PC-9 (cell line): ENCODE data around the gene SF3A2. TPM values are rescaled to one million over a fixed set of nuclear protein-coding genes. Genes with fewer than 3 reads are reported as not detected.

Experiments used
- BruUV-seq: library from RNA; stranded (reverse); fragments of 400-500 nt; replicated peaks from 2 replicates; lab custom pipeline; 2021; lab: Mats Ljungman, UMichigan
- CTCF ChIA-PET: fragments of 300-600 bp; sonication (Branson Sonifier 250); formaldehyde crosslinking; loops from one replicate; lab custom pipeline; 2022; ENCODE audit warnings: antibody characterized with exemption; lab: Charles Lee
- POLR2A ChIA-PET: fragments of 300-600 bp; sonication (Branson Sonifier 250); formaldehyde crosslinking; loops from one replicate; lab custom pipeline; 2022; ENCODE audit warnings: antibody characterized with exemption; ENCODE audit not compliant: unreplicated experiment; lab: Charles Lee
- DNase-seq, 2 experiments: peaks; one replicate each; pipeline versions ENCODE4 v3.0.0 to v3.0.0-alpha.2; 2015 to 2022; ENCODE audit warnings: mixed read lengths in 1 of 2
- H2AFZ ChIP-seq: fragments of 200-600 bp; sonication (generic); 2 replicates; pipeline ENCODE4 v1.8.1; 2017; ENCODE audit warnings: antibody characterized with exemption
- H3F3A ChIP-seq: fragments of 200-600 bp; sonication (generic); 2 replicates; pipeline ENCODE4 v1.8.1; 2017; ENCODE audit warnings: antibody characterized with exemption, mild to moderate bottlenecking, low read depth; ENCODE audit not compliant: insufficient read depth
- H3K27ac ChIP-seq: fragments of 200-600 bp; sonication (generic); 2 replicates; pipeline ENCODE4 v1.6.1; 2016; ENCODE audit warnings: mixed run types
- H3K27me3 ChIP-seq: fragments of 200-600 bp; sonication (generic); 2 replicates; pipeline ENCODE4 v1.6.1; 2016; ENCODE audit warnings: low read depth, mixed run types; ENCODE audit not compliant: insufficient read depth
- H3K36me3 ChIP-seq: fragments of 200-600 bp; sonication (generic); 2 replicates; pipeline ENCODE4 v1.6.1; 2016; ENCODE audit warnings: low read depth, mixed run types
- H3K4me1 ChIP-seq: fragments of 200-600 bp; sonication (generic); replicated peaks from 2 replicates; pipeline ENCODE4 v1.6.1; 2016; ENCODE audit warnings: mixed run types; ENCODE audit not compliant: insufficient read depth
- H3K4me2 ChIP-seq: fragments of 200-600 bp; sonication (generic); 2 replicates; pipeline ENCODE4 v1.6.1; 2017; ENCODE audit warnings: mixed run types
- H3K4me3 ChIP-seq: fragments of 200-600 bp; sonication (generic); 2 replicates; pipeline ENCODE4 v1.6.1; 2016; ENCODE audit warnings: mixed run types
- H3K79me2 ChIP-seq: fragments of 200-600 bp; sonication (generic); 2 replicates; pipeline ENCODE4 v1.6.1; 2017; ENCODE audit warnings: low read depth, mixed run types
- H3K9me2 ChIP-seq: fragments of 200-600 bp; sonication (generic); 2 replicates; pipeline ENCODE4 v1.8.1; 2017; ENCODE audit warnings: mild to moderate bottlenecking; ENCODE audit not compliant: insufficient read depth
- H3K9me3 ChIP-seq: fragments of 200-600 bp; sonication (generic); 2 replicates; pipeline ENCODE4 v1.8.1; 2016; ENCODE audit warnings: low read depth; ENCODE audit not compliant: insufficient read depth
- H4K20me1 ChIP-seq: fragments of 200-600 bp; sonication (generic); 2 replicates; pipeline ENCODE4 v1.8.1; 2017; ENCODE audit not compliant: insufficient read depth
- CTCF ChIP-seq: fragments of 200-600 bp; sonication (generic); conservative IDR thresholded peaks from 2 replicates; pipeline ENCODE4 v1.6.1; 2017; ENCODE audit warnings: mixed run types, antibody characterized with exemption, mild to moderate bottlenecking, moderate library complexity
- EZH2 ChIP-seq: fragments of 200-600 bp; sonication (generic); IDR thresholded peaks from 2 replicates; pipeline ENCODE4 v1.8.0; 2017; ENCODE audit warnings: antibody characterized with exemption, low read depth
- intact Hi-C: fragments of 100-400 bp; cut with micrococcal nuclease; formaldehyde crosslinking; loops from one replicate; pipeline ENCODE4 v1.10.0; 2022; ENCODE audit not compliant: unreplicated experiment
- total RNA-seq: library from RNA; stranded (reverse); gene quantifications from 2 replicates; pipeline ENCODE4 v1.2.3, GENCODE V29; 2021

The SF3A2 gene
- total RNA-seq, 1 experiment from 2014 or later: 83.0 TPM

- no peak for TF ChIP-seq EZH2
- no peak for TF ChIP-seq CTCF
- H3K9me2 ChIP-seq: no peaks in the 10 kb centered on the region
- no TSS peak for BruUV-seq
- no peaks in the 10 kb centered on the region for H3K4me1 ChIP-seq
- no peak overlapping the region for H3K27ac ChIP-seq
- no peaks in the 10 kb centered on the region for H3K27me3 ChIP-seq
- ChIA-PET CTCF (interaction anchor here (0.5 kb wide), 1 partner anchor 99 kb away, joined by 3 read pairs; no protein-coding TSS in a partner anchor), POLR2A (no interaction called here)
- H4K20me1 ChIP-seq: no peaks in the 10 kb centered on the region
- no peak overlapping the region for H3K4me3 ChIP-seq
- intact Hi-C loops: no loop called here
- no peak overlapping the region for H3K4me2 ChIP-seq
- DNase-seq: no peak
- no peak overlapping the region for H2AFZ ChIP-seq
- H3K36me3 ChIP-seq: no peaks in the 10 kb centered on the region
- H3F3A ChIP-seq: no peaks in the 10 kb centered on the region
- H3K9me3 ChIP-seq: no peaks in the 10 kb centered on the region
- H3K79me2 ChIP-seq: no peaks in the 10 kb centered on the region
Measured at GRCh38 chr19:2254064-2254872, 17.6 kb downstream of the SF3A2 start.

- H3K9me3 ChIP-seq: no peaks in the 10 kb centered on the region
- CTCF ChIA-PET: interaction anchor here (0.5 kb wide), 1 partner anchor 100 kb away, joined by 3 read pairs; no protein-coding TSS in a partner anchor
- no peaks in the 10 kb centered on the region for H3K27me3 ChIP-seq
- no peak for DNase-seq
- no peaks in the 10 kb centered on the region for H3K79me2 ChIP-seq
- no peak overlapping the region for H2AFZ ChIP-seq
- BruUV-seq: no TSS peak
- peaks cover 9% of the 10 kb centered on the region for H3K4me1 ChIP-seq
- peaks cover 8% of the 10 kb centered on the region; the same call in 1 of the 2 replicates for H3F3A ChIP-seq
- H3K27ac ChIP-seq: no peak overlapping the region
- H3K4me3 ChIP-seq: no peak overlapping the region
- no peaks in the 10 kb centered on the region for H4K20me1 ChIP-seq
- H3K9me2 ChIP-seq: no peaks in the 10 kb centered on the region
- no peak overlapping the region for H3K4me2 ChIP-seq
- intact Hi-C loops: no loop called here
- no peaks in the 10 kb centered on the region for H3K36me3 ChIP-seq
- TF ChIP-seq CTCF (no peak), EZH2 (no peak)
- POLR2A ChIA-PET: no interaction called here
Measured at GRCh38 chr19:2255112-2255845, 18.7 kb downstream of the SF3A2 start.

GRCh38 chr19:2255982-2256685 is 19.5 kb downstream of the SF3A2 start, which contains the start of gene JSRP1:
TSS of gene JSRP1 (minus strand) at chr19:2256417. CDS start at chr19:2255314, 1,103 bp downstream.
- H3F3A ChIP-seq: peaks cover 12% of the 10 kb centered on the region
- no peak for DNase-seq
- ChIA-PET POLR2A (no interaction called here), CTCF (no interaction called here)
- H3K27me3 ChIP-seq: no peaks in the 10 kb centered on the region
- H3K4me1 ChIP-seq: peaks cover 9% of the 10 kb centered on the region
- no peak within 1 kb of the TSS for H2AFZ ChIP-seq
- H3K27ac ChIP-seq: no peak within 1 kb of the TSS
- H3K9me3 ChIP-seq: no peaks in the 10 kb centered on the region
- H3K4me3 ChIP-seq: no peak within 1 kb of the TSS
- no peaks in the 10 kb centered on the region for H3K36me3 ChIP-seq
- H4K20me1 ChIP-seq: no peaks in the 10 kb centered on the region
- H3K4me2 ChIP-seq: no peak within 1 kb of the TSS
- H3K79me2 ChIP-seq: no peaks in the 10 kb centered on the region
- TF ChIP-seq EZH2 (no peak), CTCF (no peak)
- intact Hi-C loops: no loop called here
- H3K9me2 ChIP-seq: no peaks in the 10 kb centered on the region
- no TSS peak for BruUV-seq
